Colonic mucosa (tissue), 4 donors: ENCODE data around the gene GLRB. TPM values are rescaled to one million over a fixed set of nuclear protein-coding genes. Genes with fewer than 3 reads are reported as not detected.

Experiments used
- DNase-seq: peaks from one replicate; pipeline ENCODE4 v3.0.0-alpha.2; 2020
- H3K27ac ChIP-seq: fragments of 200-600 bp; one replicate; pipeline ENCODE4 v1.8.0; 2021
- H3K27me3 ChIP-seq: fragments of 200-600 bp; one replicate; pipeline ENCODE4 v1.8.0; 2021
- H3K36me3 ChIP-seq: fragments of 200-600 bp; one replicate; pipeline ENCODE4 v1.8.0; 2021
- H3K4me1 ChIP-seq: fragments of 200-600 bp; one replicate; pipeline ENCODE4 v1.8.0; 2021; ENCODE audit warnings: mild to moderate bottlenecking
- H3K4me3 ChIP-seq: fragments of 200-600 bp; one replicate; pipeline ENCODE4 v1.8.0; 2021
- H3K9ac ChIP-seq, 2 donors: one replicate each; pipeline ENCODE4 v1.7.0; 2013; ENCODE audit warnings: control low read depth in 2 of 2, low read depth in 2 of 2, low read length in 2 of 2
- H3K9me3 ChIP-seq: fragments of 200-600 bp; one replicate; pipeline ENCODE4 v1.8.0; 2021
- intact Hi-C: fragments of 100-400 bp; cut with DNase I; formaldehyde crosslinking; loops from one replicate; pipeline ENCODE4 v1.14.1; 2022
- total RNA-seq, 2 donors: library from RNA; stranded (reverse); fragmentation: NEBNext Ultra II Directional in 1 of 2; extraction: Animal tissue kit (Norgen Biotek cat#: 25700) in 1 of 2; gene quantifications; one replicate each; pipeline ENCODE4 v1.2.1, GENCODE V29; 2021
- TF ChIP-seq, protein P1 (sequence below): fragments of 200-600 bp; IDR thresholded peaks from one replicate; pipeline ENCODE4 v1.8.0; 2022; ENCODE audit warnings: antibody characterized with exemption, mild to moderate bottlenecking
- donor health status: healthy.
- donor health status: DM: no; HTN: no; CAD: no.
- donor health status: DM: no; HTN: no; CAD: no.

Gene GLRB
- total RNA-seq, 2 donors from 2014 or later: 0.37 to 0.42 TPM

- H3K4me3 ChIP-seq: no peak overlapping the region
- intact Hi-C loops: no loop called here
- no peak for DNase-seq
- H3K36me3 ChIP-seq: no peaks in the 10 kb centered on the region
- H3K9ac ChIP-seq: no peak overlapping the region
- no peak overlapping the region for H3K27ac ChIP-seq
- no peaks in the 10 kb centered on the region for H3K4me1 ChIP-seq
- TF ChIP-seq, protein P1, sequence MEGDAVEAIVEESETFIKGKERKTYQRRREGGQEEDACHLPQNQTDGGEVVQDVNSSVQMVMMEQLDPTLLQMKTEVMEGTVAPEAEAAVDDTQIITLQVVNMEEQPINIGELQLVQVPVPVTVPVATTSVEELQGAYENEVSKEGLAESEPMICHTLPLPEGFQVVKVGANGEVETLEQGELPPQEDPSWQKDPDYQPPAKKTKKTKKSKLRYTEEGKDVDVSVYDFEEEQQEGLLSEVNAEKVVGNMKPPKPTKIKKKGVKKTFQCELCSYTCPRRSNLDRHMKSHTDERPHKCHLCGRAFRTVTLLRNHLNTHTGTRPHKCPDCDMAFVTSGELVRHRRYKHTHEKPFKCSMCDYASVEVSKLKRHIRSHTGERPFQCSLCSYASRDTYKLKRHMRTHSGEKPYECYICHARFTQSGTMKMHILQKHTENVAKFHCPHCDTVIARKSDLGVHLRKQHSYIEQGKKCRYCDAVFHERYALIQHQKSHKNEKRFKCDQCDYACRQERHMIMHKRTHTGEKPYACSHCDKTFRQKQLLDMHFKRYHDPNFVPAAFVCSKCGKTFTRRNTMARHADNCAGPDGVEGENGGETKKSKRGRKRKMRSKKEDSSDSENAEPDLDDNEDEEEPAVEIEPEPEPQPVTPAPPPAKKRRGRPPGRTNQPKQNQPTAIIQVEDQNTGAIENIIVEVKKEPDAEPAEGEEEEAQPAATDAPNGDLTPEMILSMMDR: no peak
- H3K27me3 ChIP-seq: no peaks in the 10 kb centered on the region
- no peaks in the 10 kb centered on the region for H3K9me3 ChIP-seq
Observed at GRCh38 chr4:157099506-157099905, 23.6 kb downstream of the GLRB start.

GRCh38 chr4:157104541-157104940, 28.6 kb downstream of the GLRB start:
- intact Hi-C loops: no loop called here
- Histone ChIP-seq H3K4me3 (no peak overlapping the region), H3K27ac (no peak overlapping the region), H3K27me3 (no peaks in the 10 kb centered on the region), H3K36me3 (no peaks in the 10 kb centered on the region), H3K9me3 (no peaks in the 10 kb centered on the region), H3K4me1 (no peaks in the 10 kb centered on the region), H3K9ac (no peak overlapping the region)
- TF ChIP-seq, protein P1: no peak
- no peak for DNase-seq

- no peaks in the 10 kb centered on the region for H3K36me3 ChIP-seq
- H3K9ac ChIP-seq: no peak overlapping the region
- no peaks in the 10 kb centered on the region for H3K4me1 ChIP-seq
- TF ChIP-seq, protein P1: no peak
- no peaks in the 10 kb centered on the region for H3K27me3 ChIP-seq
- intact Hi-C loops: no loop called here
- no peak for DNase-seq
- no peaks in the 10 kb centered on the region for H3K9me3 ChIP-seq
- no peak overlapping the region for H3K4me3 ChIP-seq
- H3K27ac ChIP-seq: no peak overlapping the region
Observed at GRCh38 chr4:157114671-157115070, 38.7 kb downstream of the GLRB start.

- no peak overlapping the region for H3K4me3 ChIP-seq
- H3K4me1 ChIP-seq: no peaks in the 10 kb centered on the region
- no peaks in the 10 kb centered on the region for H3K27me3 ChIP-seq
- intact Hi-C loops: no loop called here
- TF ChIP-seq, protein P1: no peak
- H3K27ac ChIP-seq: no peak overlapping the region
- no peak overlapping the region for H3K9ac ChIP-seq
- H3K9me3 ChIP-seq: no peaks in the 10 kb centered on the region
- DNase-seq: no peak
- H3K36me3 ChIP-seq: no peaks in the 10 kb centered on the region
Observed at GRCh38 chr4:157115613-157116335, 39.8 kb downstream of the GLRB start.

- DNase-seq: no peak
- Histone ChIP-seq H3K4me3 (no peak overlapping the region), H3K9me3 (no peaks in the 10 kb centered on the region), H3K9ac (no peak overlapping the region), H3K27ac (no peak overlapping the region), H3K36me3 (no peaks in the 10 kb centered on the region), H3K4me1 (no peaks in the 10 kb centered on the region), H3K27me3 (no peaks in the 10 kb centered on the region)
- TF ChIP-seq, protein P1: no peak
- intact Hi-C loops: no loop called here
Observed at GRCh38 chr4:157121401-157121800, 45.5 kb downstream of the GLRB start.
